Activated CD4-positive, alpha-beta T cell treated with anti-CD3 and anti-CD28 coated beads, Interleukin-2, Interleukin-4, amounts not matched to agents 100 ng/mL and 50 ng/mL, durations not matched to agents 16 hours and 8 hours (primary cell): ENCODE data around the gene UMAD1.

Experiments used
- DNase-seq: peaks from one replicate; pipeline ENCODE4 v3.0.0-alpha.2; 2020; ENCODE audit warnings: low spot score

Gene UMAD1

DNA sequence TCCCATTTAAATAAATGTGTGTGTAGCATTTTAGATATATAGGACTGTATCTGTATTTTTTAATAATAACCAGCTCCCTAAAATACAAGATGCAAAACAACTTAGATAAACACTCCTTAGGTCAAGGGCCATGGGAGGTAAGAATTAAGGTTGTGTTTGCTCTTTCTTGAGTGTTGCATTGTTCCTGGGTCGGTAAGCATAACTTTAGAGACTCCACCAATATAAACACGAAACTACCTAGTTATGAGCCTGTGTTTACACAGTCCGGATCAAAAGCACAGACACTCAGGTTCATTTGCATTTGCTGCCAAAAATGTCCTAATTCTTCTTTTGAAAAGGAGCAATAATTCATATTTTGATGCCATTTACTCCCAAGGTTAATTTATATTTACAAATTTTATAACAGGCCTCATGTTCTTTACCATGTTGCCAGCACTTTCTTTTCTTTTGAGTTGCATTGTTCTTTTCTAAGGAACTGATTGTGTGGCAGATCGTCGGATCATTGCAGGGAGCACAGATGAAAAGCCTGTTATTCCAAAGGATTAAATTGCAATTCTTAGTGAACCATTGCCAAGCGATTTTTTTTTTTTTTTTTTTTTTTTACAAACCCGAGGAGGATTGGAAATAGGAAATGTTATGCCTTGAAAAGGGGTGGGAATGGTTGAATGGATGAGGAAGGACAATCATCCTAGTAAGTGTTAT is 282.3 kb downstream of the UMAD1 start:
- no peak for DNase-seq

DNA sequence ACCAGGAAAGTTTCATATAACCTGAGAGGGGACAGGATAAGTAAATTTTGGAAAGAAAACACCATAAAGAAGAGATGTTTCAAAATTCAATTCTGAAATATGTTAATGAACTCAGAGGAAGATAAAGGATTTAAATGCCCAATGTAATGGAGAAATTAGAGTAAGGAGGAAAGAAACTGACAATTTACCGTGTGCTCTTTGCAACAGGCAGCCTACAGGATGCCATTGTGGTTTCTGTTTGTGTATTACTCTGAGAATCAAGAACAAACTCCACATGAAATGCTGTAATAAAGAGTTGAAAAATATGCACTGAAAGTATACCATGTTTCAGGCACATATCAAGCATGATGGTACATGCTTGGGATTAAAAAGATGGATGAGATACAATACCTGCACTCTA is 283.3 kb downstream of the UMAD1 start:
- DNase-seq: no peak

DNA sequence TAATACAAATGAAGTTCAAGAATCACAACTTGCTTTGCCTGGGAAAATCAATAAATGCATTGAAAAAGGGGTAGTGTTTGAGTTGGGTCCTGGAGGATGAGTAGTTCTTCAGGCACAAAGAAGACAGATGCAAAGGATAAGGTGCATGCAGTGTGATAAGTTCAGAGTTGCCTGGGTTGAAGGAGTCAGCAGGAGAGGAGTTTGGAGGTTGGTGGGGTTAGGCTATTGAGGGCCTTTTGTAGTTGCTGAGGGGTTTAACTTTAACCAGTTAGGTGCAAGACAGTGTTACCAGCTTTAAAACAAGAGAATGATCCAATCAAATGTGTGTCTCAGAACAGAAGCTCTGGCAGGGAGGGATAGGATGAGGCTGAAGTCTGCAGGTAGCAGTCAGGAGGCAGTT is 283.8 kb downstream of the UMAD1 start:
- DNase-seq: no peak
